ENCODE data around the gene DNAJC10.

DNAJC10 gene

GRCh38 chr2:182705761-182706160 is 10.3 kb upstream of the DNAJC10 start:
- H3K9me3 ChIP-seq (ENCODE audit: insufficient read depth, low read depth, low read length) = no peaks in the 10 kb centered on the region
- H2BK5ac ChIP-seq (ENCODE audit: low read depth, low read length, poor library complexity) = no peak overlapping the region
- no peak overlapping the region for H3K14ac ChIP-seq (ENCODE audit: low read length)
- no peak overlapping the region for H3K4me3 ChIP-seq (ENCODE audit: low read depth, low read length)
- no peak overlapping the region for H3K4ac ChIP-seq (ENCODE audit: low read depth, low read length)
- no peak overlapping the region for H3K18ac ChIP-seq (ENCODE audit: low read length)
- no peak overlapping the region for H4K91ac ChIP-seq (ENCODE audit: low read depth, low read length)
- no peak overlapping the region for H2AFZ ChIP-seq (ENCODE audit: insufficient read depth, low read length, poor library complexity)
- WGBS (ENCODE audit: extremely low coverage, insufficient coverage, insufficient read length) = no CpG with 5 or more reads among the region's 1 CpG
- H2BK12ac ChIP-seq (ENCODE audit: low read length) = no peak overlapping the region
- no peak overlapping the region for H3K23ac ChIP-seq (ENCODE audit: low read length)
- no peak overlapping the region for H3K27ac ChIP-seq (ENCODE audit: low read depth, low read length)
- H3K9ac ChIP-seq (ENCODE audit: low read length) = no peak overlapping the region
- no peaks in the 10 kb centered on the region for H3K27me3 ChIP-seq (ENCODE audit: insufficient read depth, low read length)
- no peak overlapping the region for H3K4me2 ChIP-seq (ENCODE audit: low read length)
- H2AK5ac ChIP-seq (ENCODE audit: low read length) = no peak overlapping the region
- no peaks in the 10 kb centered on the region for H3K79me2 ChIP-seq (ENCODE audit: control insufficient read depth, insufficient read depth, low read length, poor library complexity)
- H2BK120ac ChIP-seq (ENCODE audit: insufficient read depth, low read length, poor library complexity) = no peak overlapping the region
- no peaks in the 10 kb centered on the region for H3K79me1 ChIP-seq (ENCODE audit: low read length)
- H3K36me3 ChIP-seq (ENCODE audit: control insufficient read depth in 1 of 2, insufficient read depth in 2 of 2, low read length in 2 of 2) = no peaks in the 10 kb centered on the region
- no peak overlapping the region for H4K8ac ChIP-seq (ENCODE audit: low read depth, low read length)
- H4K12ac ChIP-seq (ENCODE audit: low read depth, low read length) = no peak overlapping the region
- no peaks in the 10 kb centered on the region for H3K4me1 ChIP-seq (ENCODE audit: control insufficient read depth in 1 of 2, insufficient read depth in 2 of 2, low read length in 2 of 2)
- no peak for DNase-seq

- no CpG with 5 or more reads among the region's 2 CpGs for WGBS (ENCODE audit: extremely low coverage, insufficient coverage, insufficient read length)
- Histone ChIP-seq H4K8ac (ENCODE audit: low read depth, low read length) (no peak overlapping the region), H4K12ac (ENCODE audit: low read depth, low read length) (no peak overlapping the region), H3K4ac (ENCODE audit: low read depth, low read length) (no peak overlapping the region), H2BK5ac (ENCODE audit: low read depth, low read length, poor library complexity) (no peak overlapping the region), H3K4me2 (ENCODE audit: low read length) (no peak overlapping the region), H4K91ac (ENCODE audit: low read depth, low read length) (no peak overlapping the region), H2AK5ac (ENCODE audit: low read length) (no peak overlapping the region), H3K14ac (ENCODE audit: low read length) (no peak overlapping the region), H3K79me1 (ENCODE audit: low read length) (no peaks in the 10 kb centered on the region), H2BK120ac (ENCODE audit: insufficient read depth, low read length, poor library complexity) (no peak overlapping the region), H2AFZ (ENCODE audit: insufficient read depth, low read length, poor library complexity) (no peak overlapping the region), H3K18ac (ENCODE audit: low read length) (no peak overlapping the region), H3K36me3 (ENCODE audit: control insufficient read depth in 1 of 2, insufficient read depth in 2 of 2, low read length in 2 of 2) (no peaks in the 10 kb centered on the region), H3K79me2 (ENCODE audit: control insufficient read depth, insufficient read depth, low read length, poor library complexity) (no peaks in the 10 kb centered on the region), H3K9me3 (ENCODE audit: insufficient read depth, low read depth, low read length) (no peaks in the 10 kb centered on the region), H3K4me1 (ENCODE audit: control insufficient read depth in 1 of 2, insufficient read depth in 2 of 2, low read length in 2 of 2) (no peaks in the 10 kb centered on the region), H3K27ac (ENCODE audit: low read depth, low read length) (no peak overlapping the region), H3K4me3 (ENCODE audit: low read depth, low read length) (no peak overlapping the region), H3K23ac (ENCODE audit: low read length) (no peak overlapping the region), H3K27me3 (ENCODE audit: insufficient read depth, low read length) (no peaks in the 10 kb centered on the region), H3K9ac (ENCODE audit: low read length) (no peak overlapping the region), H2BK12ac (ENCODE audit: low read length) (no peak overlapping the region)
- DNase-seq = no peak
Measured at GRCh38 chr2:182706751-182707150, 9.3 kb upstream of the DNAJC10 start.

DNA sequence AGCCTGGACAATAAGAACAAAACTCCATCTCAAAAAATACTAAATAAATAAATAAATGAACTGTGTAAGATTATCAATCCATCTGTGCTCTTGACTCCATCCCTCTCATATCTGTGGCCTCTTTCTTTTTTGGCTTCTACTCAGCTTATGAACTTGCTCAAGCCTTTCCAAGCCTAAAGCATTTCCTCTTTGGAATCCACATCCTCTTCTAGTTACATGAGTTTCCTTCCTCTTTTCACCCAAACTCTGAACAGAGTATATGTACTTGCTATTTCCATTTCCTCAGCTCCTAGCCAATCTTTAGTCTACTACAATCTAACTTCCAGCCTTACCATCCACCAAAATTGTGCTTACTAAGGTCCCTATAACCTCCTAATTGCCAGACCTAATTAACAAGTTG is 2.5 kb upstream of the DNAJC10 start:
- H4K12ac ChIP-seq (ENCODE audit: low read depth, low read length) = no peak overlapping the region
- no peaks in the 10 kb centered on the region for H3K36me3 ChIP-seq (ENCODE audit: control insufficient read depth in 1 of 2, insufficient read depth in 2 of 2, low read length in 2 of 2)
- H3K14ac ChIP-seq (ENCODE audit: low read length) = no peak overlapping the region
- no peak overlapping the region for H2BK5ac ChIP-seq (ENCODE audit: low read depth, low read length, poor library complexity)
- peaks cover 10% of the 10 kb centered on the region for H3K79me1 ChIP-seq (ENCODE audit: low read length)
- peak in 1 of 2 donors; percentile 4 for DNase-seq
- H2BK12ac ChIP-seq (ENCODE audit: low read length) = no peak overlapping the region
- H3K18ac ChIP-seq (ENCODE audit: low read length) = no peak overlapping the region
- no peak overlapping the region for H3K4me2 ChIP-seq (ENCODE audit: low read length)
- H2BK120ac ChIP-seq (ENCODE audit: insufficient read depth, low read length, poor library complexity) = no peak overlapping the region
- H3K4ac ChIP-seq (ENCODE audit: low read depth, low read length) = no peak overlapping the region
- no peak overlapping the region for H2AK5ac ChIP-seq (ENCODE audit: low read length)
- H3K9me3 ChIP-seq (ENCODE audit: insufficient read depth, low read depth, low read length) = peaks cover 2% of the 10 kb centered on the region
- no peak overlapping the region for H4K8ac ChIP-seq (ENCODE audit: low read depth, low read length)
- H3K27me3 ChIP-seq (ENCODE audit: insufficient read depth, low read length) = no peaks in the 10 kb centered on the region
- H3K23ac ChIP-seq (ENCODE audit: low read length) = no peak overlapping the region
- peaks cover 8% of the 10 kb centered on the region for H3K79me2 ChIP-seq (ENCODE audit: control insufficient read depth, insufficient read depth, low read length, poor library complexity)
- no peak overlapping the region for H3K27ac ChIP-seq (ENCODE audit: low read depth, low read length)
- no peak overlapping the region for H4K91ac ChIP-seq (ENCODE audit: low read depth, low read length)
- H2AFZ ChIP-seq (ENCODE audit: insufficient read depth, low read length, poor library complexity) = no peak overlapping the region
- H3K4me3 ChIP-seq (ENCODE audit: low read depth, low read length) = no peak overlapping the region
- peaks cover 0 to 2% of the 10 kb centered on the region in 2 experiments for H3K4me1 ChIP-seq (ENCODE audit: control insufficient read depth in 1 of 2, insufficient read depth in 2 of 2, low read length in 2 of 2)
- no peak overlapping the region for H3K9ac ChIP-seq (ENCODE audit: low read length)

DNA sequence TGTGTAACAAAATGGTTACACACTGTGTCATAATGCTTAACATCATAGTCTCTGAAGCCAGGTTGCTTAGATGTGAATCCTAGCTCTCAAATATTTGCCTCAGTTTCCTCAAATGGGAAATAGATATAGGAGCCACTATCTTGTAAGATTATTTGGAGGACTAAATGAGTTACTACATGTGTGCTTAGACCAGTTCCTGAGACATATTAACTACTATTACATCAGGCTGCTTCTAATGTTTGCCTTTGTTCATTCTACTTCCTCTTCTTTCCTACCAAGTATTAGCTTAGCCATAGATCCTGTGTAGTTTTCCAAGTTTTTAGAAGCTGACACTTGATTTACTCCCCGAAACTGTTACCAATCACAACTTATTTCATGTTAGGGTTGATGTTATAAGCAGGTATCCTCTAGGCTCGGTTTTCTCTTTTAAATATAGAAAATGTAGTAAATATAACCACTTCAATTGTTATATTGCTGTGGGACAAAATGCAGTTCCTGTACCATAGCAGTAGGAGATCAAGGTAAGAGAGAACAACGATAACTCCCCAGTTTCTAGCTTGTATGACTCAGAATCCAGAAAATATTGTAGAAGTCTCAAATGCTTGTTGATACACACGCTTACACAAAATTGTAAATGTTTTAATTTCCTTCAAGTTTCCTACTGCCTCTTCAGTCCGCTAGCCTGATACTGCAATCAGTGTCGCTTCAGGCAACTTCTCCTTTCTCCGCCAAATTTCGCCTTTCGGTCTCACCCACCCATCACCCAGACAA is 751 bp upstream of the DNAJC10 start:
- no CpG with 5 or more reads among the region's 9 CpGs for WGBS (ENCODE audit: extremely low coverage, insufficient coverage, insufficient read length)
- H3K79me1 ChIP-seq (ENCODE audit: low read length) = peaks cover 10% of the 10 kb centered on the region

More for the DNA sequence above, 751 bp upstream of the DNAJC10 start:
- Histone ChIP-seq H3K4me2 (ENCODE audit: low read length) (peak overlapping the region; percentile 90), H3K18ac (ENCODE audit: low read length) (peak overlapping the region; percentile 56), H3K14ac (ENCODE audit: low read length) (peak overlapping the region; percentile 60), H3K27ac (ENCODE audit: low read depth, low read length) (peak overlapping the region; percentile 77), H3K27me3 (ENCODE audit: insufficient read depth, low read length) (no peaks in the 10 kb centered on the region), H2BK12ac (ENCODE audit: low read length) (no peak overlapping the region), H3K23ac (ENCODE audit: low read length) (no peak overlapping the region), H3K9me3 (ENCODE audit: insufficient read depth, low read depth, low read length) (peaks cover 2% of the 10 kb centered on the region), H2AK5ac (ENCODE audit: low read length) (no peak overlapping the region), H4K91ac (ENCODE audit: low read depth, low read length) (peak overlapping the region; percentile 80), H2BK5ac (ENCODE audit: low read depth, low read length, poor library complexity) (peak overlapping the region; percentile 63), H4K8ac (ENCODE audit: low read depth, low read length) (peak overlapping the region; percentile 96), H3K4ac (ENCODE audit: low read depth, low read length) (no peak overlapping the region), H3K9ac (ENCODE audit: low read length) (peak overlapping the region; percentile 81), H3K4me1 (ENCODE audit: control insufficient read depth in 1 of 2, insufficient read depth in 2 of 2, low read length in 2 of 2) (peaks cover 0 to 2% of the 10 kb centered on the region in 2 experiments), H3K79me2 (ENCODE audit: control insufficient read depth, insufficient read depth, low read length, poor library complexity) (peaks cover 8% of the 10 kb centered on the region), H2BK120ac (ENCODE audit: insufficient read depth, low read length, poor library complexity) (peak overlapping the region; percentile 57), H3K4me3 (ENCODE audit: low read depth, low read length) (peak overlapping the region; percentile 99), H3K36me3 (ENCODE audit: control insufficient read depth in 1 of 2, insufficient read depth in 2 of 2, low read length in 2 of 2) (no peaks in the 10 kb centered on the region), H2AFZ (ENCODE audit: insufficient read depth, low read length, poor library complexity) (peak overlapping the region; percentile 97), H4K12ac (ENCODE audit: low read depth, low read length) (peak overlapping the region; percentile 55)
- DNase-seq = no peak
